ENCODE data around the gene RAB11A. TPM values are rescaled to one million over a fixed set of nuclear protein-coding genes. Genes with fewer than 3 reads are reported as not detected.

Gene RAB11A
- total RNA-seq, 1 donor: 218 TPM

DNA sequence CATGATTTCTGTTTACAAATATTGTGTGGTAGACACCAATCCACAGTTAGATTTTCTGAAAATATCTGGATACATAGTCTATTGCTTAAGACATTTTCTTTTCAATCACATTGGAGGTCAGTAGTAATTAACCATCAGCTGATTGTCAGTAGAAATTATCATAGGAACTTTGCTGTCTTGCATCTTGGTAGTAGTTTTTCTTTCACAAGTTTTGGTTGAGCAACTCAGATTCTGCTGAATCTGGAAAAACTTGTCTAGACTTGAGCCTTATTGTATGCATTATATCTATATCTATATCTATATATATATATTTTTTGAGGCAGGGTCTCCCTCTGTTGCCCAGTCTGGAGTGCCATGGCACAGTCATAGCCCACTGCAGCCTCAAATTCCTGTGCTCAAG is 4.0 kb downstream of the RAB11A start:
- TF ChIP-seq, protein P1, sequence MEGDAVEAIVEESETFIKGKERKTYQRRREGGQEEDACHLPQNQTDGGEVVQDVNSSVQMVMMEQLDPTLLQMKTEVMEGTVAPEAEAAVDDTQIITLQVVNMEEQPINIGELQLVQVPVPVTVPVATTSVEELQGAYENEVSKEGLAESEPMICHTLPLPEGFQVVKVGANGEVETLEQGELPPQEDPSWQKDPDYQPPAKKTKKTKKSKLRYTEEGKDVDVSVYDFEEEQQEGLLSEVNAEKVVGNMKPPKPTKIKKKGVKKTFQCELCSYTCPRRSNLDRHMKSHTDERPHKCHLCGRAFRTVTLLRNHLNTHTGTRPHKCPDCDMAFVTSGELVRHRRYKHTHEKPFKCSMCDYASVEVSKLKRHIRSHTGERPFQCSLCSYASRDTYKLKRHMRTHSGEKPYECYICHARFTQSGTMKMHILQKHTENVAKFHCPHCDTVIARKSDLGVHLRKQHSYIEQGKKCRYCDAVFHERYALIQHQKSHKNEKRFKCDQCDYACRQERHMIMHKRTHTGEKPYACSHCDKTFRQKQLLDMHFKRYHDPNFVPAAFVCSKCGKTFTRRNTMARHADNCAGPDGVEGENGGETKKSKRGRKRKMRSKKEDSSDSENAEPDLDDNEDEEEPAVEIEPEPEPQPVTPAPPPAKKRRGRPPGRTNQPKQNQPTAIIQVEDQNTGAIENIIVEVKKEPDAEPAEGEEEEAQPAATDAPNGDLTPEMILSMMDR (IDR thresholded peaks at IDR 0.05; ENCODE audit: insufficient read depth, low read length): no peak
- H3K4me3 ChIP-seq (ENCODE audit: low read depth, low read length): no peak overlapping the region
- DNase-seq (ENCODE audit: low read depth): peak; percentile 3

DNA sequence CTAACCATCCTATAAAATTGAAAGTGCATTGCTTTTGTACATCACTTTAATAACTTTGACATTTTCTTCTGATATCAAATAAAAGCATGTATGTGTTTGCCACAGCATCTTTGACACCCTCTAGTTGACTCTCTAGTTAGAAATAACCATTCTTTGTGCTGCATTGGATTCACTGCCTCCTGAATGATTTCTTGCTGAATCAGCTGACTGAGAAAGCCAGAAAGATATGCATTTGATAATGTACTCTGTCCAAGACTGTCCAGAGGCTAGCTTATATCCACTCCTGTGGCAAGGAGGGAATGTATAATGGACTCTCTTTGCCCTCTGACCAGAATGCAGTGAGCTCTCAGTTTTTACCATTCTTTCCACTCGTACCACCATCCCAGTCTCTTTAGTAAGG is 6.2 kb downstream of the RAB11A start:
- TF ChIP-seq, protein P1 (IDR thresholded peaks at IDR 0.05; ENCODE audit: insufficient read depth, low read length): no peak
- peak; percentile 12 for DNase-seq (ENCODE audit: low read depth)
- no peak overlapping the region for H3K4me3 ChIP-seq (ENCODE audit: low read depth, low read length)

DNA sequence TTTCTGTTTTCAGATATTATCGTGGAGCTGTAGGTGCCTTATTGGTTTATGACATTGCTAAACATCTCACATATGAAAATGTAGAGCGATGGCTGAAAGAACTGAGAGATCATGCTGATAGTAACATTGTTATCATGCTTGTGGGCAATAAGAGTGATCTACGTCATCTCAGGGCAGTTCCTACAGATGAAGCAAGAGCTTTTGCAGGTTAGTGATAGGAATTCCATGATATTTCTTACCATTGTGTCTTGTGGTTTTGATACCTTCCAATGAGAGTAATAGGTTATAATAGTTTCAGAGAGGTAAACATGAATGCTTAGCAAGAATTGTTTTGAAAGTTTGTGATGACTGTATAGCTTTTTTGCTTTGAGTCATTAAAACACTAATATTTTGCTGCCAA is 8.5 kb downstream of the RAB11A start:
- DNase-seq (ENCODE audit: low read depth): no peak
- no peak overlapping the region for H3K4me3 ChIP-seq (ENCODE audit: low read depth, low read length)

DNA sequence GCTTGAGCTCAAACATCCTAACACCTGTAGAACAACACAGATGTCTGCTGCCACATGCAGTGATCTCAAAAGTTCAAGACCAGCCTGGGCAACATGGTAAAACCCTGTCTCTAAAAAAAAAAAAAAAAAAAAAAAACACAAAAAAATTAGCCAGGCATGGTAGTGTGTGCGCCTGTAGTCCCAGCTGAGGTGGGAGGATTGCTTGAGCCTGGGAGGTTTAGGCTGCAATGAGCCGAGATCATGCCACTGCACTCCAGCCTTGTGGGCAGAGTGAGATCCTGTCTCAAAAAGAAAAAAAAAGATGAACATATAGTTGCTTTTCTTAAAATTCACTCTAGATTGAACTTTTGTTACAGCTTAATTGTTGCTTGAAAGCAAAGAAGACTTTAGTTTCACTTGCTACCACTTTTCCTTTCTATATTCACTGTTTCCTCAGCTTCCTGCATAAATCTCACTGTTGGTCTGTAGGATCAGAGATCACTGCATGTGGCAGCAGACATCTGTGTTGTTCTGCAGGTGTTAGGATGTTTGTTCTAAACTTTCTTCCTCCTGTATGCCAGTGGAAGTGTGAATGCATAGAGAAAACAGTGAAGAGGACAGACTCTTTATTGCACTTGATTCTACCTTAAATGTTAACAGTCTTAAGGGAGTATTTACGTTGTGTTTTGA is 12.6 kb downstream of the RAB11A start:
- no peak overlapping the region for H3K4me3 ChIP-seq (ENCODE audit: low read depth, low read length)

More for the DNA sequence above, 8.5 kb downstream of the RAB11A start:
- TF ChIP-seq, protein P1 (IDR thresholded peaks at IDR 0.05; ENCODE audit: insufficient read depth, low read length): no peak

DNA sequence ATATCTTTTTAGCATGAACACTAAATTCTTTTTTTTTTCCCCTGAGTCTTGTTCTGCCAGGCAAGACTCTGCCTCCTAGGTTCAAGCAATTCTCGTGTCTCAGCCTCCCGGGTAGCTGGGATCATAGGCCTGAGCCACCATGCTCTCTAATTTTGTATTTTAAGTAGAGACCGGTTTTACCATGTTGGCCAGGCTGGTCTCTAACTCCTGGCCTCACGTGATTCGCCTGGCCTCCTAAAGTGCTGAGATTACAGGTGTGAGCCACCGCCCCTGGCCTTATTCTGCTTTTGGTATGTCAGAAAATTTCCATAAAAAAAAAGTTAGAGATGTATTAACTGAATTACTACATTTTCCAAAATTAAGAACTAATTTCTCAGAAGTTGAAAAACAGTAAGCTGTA is 14.3 kb downstream of the RAB11A start:
- H3K4me3 ChIP-seq (ENCODE audit: low read depth, low read length): no peak overlapping the region
- DNase-seq (ENCODE audit: low read depth): no peak
- TF ChIP-seq, protein P1 (IDR thresholded peaks at IDR 0.05; ENCODE audit: insufficient read depth, low read length): no peak

More for the DNA sequence above, 12.6 kb downstream of the RAB11A start:
- DNase-seq (ENCODE audit: low read depth): no peak
- TF ChIP-seq, protein P1 (IDR thresholded peaks at IDR 0.05; ENCODE audit: insufficient read depth, low read length): no peak

DNA sequence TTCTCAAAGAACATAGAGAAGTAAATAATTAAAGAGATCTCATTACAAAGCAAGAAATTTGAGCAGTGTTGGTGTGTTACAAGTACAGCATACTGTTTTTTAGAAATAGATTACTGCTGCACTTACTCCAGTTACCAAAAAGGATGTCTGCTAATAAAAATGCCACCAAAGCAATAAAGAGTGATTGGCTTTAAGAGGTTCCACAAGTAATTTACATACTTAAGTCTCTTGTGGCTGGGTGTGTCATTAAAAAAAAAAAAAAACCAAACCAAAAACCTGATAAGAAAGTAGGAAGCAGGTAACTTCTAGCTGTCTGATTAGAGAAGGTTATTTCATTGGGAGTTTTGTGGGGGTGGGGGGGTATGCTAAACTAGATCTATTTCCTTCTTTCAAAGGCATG is 15.2 kb downstream of the RAB11A start:
- TF ChIP-seq, protein P1 (IDR thresholded peaks at IDR 0.05; ENCODE audit: insufficient read depth, low read length): no peak
- H3K4me3 ChIP-seq (ENCODE audit: low read depth, low read length): no peak overlapping the region
- no peak for DNase-seq (ENCODE audit: low read depth)

Data from fibroblast of the aortic adventitia (primary cell).